VCaP (cell line): ENCODE results near the gene AGO1.
A peak's percentile ranks its signal among the peaks of the same experiment; 100 is the strongest.

ENCODE experiments used
- H3K27ac ChIP-seq: fragments of 450-650 bp; 2 replicates; pipeline ENCODE4 v1.5.1; 2017
- CTCF ChIP-seq: fragments of 450-650 bp; conservative IDR thresholded peaks from 2 replicates; pipeline ENCODE4 v1.5.1; 2017; ENCODE audit warnings: mild to moderate bottlenecking, moderate library complexity

AGO1 gene

GRCh38 chr1:35894656-35895055 is 11.6 kb downstream of the AGO1 start:
- H3K27ac ChIP-seq: no peak overlapping the region
- no peak for TF ChIP-seq CTCF

GRCh38 chr1:35899941-35900340 is 16.9 kb downstream of the AGO1 start:
- TF ChIP-seq CTCF: no peak
- no peak overlapping the region for H3K27ac ChIP-seq

- peak overlapping the region; percentile 42 for H3K27ac ChIP-seq
- no peak for TF ChIP-seq CTCF
These were observed 18.2 kb downstream of the AGO1 start for GRCh38 chr1:35901235-35901634.

GRCh38 chr1:35902671-35903070 is 19.7 kb downstream of the AGO1 start:
- TF ChIP-seq CTCF: no peak
- no peak overlapping the region for H3K27ac ChIP-seq

- no peak for TF ChIP-seq CTCF
- no peak overlapping the region for H3K27ac ChIP-seq
These were observed 31.7 kb downstream of the AGO1 start for GRCh38 chr1:35914717-35915116.

- H3K27ac ChIP-seq: no peak overlapping the region
- TF ChIP-seq CTCF: no peak
These were observed 32.7 kb downstream of the AGO1 start for GRCh38 chr1:35915693-35916092.

- no peak overlapping the region for H3K27ac ChIP-seq
- TF ChIP-seq CTCF: no peak
These were observed 40.8 kb downstream of the AGO1 start for GRCh38 chr1:35923791-35924221.

GRCh38 chr1:35924838-35925237 is 41.8 kb downstream of the AGO1 start:
- no peak for TF ChIP-seq CTCF
- H3K27ac ChIP-seq: no peak overlapping the region
